Neutrophil (primary cell): ENCODE results near the gene NPC1L1.
"Not testable (repeated sequence)": the region's sequence is repeated elsewhere in the genome, so short reads cannot be mapped to it uniquely, and the experiment has no call there.

Source experiments
- H3K27ac ChIP-seq: fragments of 200-600 bp; sonication (generic); 2 replicates; pipeline ENCODE4 v1.5.1; 2016; ENCODE audit warnings: mild to moderate bottlenecking, moderate library complexity
- H3K27me3 ChIP-seq: fragments of 200-600 bp; sonication (generic); 2 replicates; pipeline ENCODE4 v1.6.0; 2016; ENCODE audit warnings: mild to moderate bottlenecking
- H3K36me3 ChIP-seq: fragments of 200-600 bp; sonication (generic); 2 replicates; pipeline ENCODE4 v1.5.1; 2017
- H3K4me1 ChIP-seq, 2 experiments: fragments of 200-600 bp in 1 of 2; sonication (generic) in 1 of 2; 1 replicate in 1 of 2; 2 replicates in 1 of 2; pipeline versions ENCODE4 v1.5.1 to v1.6.1; 2013 to 2016; ENCODE audit warnings: low read depth in 1 of 2, low read length in 1 of 2, mild to moderate bottlenecking in 1 of 2, moderate library complexity in 1 of 2; ENCODE audit not compliant: control insufficient read depth in 1 of 2, insufficient read depth in 1 of 2
- H3K4me3 ChIP-seq, 2 experiments: fragments of 200-600 bp in 1 of 2; sonication (generic) in 1 of 2; 1 replicate in 1 of 2; 2 replicates in 1 of 2; pipeline ENCODE4 v1.5.1; 2013 to 2016; ENCODE audit warnings: low read depth in 1 of 2, low read length in 1 of 2, mild to moderate bottlenecking in 1 of 2, moderate library complexity in 1 of 2
- H3K9me3 ChIP-seq: fragments of 200-600 bp; sonication (generic); 2 replicates; pipeline ENCODE4 v1.5.1; 2016
- TF ChIP-seq, protein P1 (sequence below): fragments of 200-600 bp; sonication (generic); IDR thresholded peaks from 2 replicates; pipeline ENCODE4 v1.5.1; 2016; ENCODE audit warnings: antibody characterized with exemption

Gene NPC1L1

DNA sequence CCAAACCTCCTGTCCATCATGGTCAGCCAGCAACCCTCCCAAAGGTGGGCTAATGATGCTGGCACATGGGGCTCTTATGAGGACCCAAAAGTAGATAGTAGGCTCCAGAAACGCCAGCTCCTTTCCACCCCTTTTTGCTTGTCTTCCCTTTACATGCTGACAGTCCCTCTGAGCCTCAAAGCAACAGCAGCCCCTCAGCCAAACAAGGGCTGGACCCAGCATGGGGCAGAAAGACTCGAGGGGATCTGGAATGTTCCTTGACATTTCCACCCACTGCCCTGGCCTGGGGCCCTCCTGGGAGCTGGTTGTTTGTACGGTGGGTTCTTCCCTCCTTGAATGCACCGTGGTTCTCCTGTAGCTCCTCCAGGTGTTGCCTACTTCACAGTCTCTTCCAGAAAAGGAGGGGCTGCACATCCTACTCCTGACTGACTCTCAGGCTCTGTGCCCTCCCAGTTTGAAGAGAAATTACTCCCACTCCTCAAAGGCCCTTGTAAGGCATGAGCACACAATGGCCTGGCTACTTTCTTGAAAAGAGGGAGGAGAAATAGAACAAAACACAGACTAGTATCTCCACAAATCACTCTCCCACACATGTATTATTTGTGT is 29.2 kb downstream of the NPC1L1 start:
- no peaks in the 10 kb centered on the region for H3K27me3 ChIP-seq
- H3K4me3 ChIP-seq: no peak overlapping the region
- TF ChIP-seq, protein P1, sequence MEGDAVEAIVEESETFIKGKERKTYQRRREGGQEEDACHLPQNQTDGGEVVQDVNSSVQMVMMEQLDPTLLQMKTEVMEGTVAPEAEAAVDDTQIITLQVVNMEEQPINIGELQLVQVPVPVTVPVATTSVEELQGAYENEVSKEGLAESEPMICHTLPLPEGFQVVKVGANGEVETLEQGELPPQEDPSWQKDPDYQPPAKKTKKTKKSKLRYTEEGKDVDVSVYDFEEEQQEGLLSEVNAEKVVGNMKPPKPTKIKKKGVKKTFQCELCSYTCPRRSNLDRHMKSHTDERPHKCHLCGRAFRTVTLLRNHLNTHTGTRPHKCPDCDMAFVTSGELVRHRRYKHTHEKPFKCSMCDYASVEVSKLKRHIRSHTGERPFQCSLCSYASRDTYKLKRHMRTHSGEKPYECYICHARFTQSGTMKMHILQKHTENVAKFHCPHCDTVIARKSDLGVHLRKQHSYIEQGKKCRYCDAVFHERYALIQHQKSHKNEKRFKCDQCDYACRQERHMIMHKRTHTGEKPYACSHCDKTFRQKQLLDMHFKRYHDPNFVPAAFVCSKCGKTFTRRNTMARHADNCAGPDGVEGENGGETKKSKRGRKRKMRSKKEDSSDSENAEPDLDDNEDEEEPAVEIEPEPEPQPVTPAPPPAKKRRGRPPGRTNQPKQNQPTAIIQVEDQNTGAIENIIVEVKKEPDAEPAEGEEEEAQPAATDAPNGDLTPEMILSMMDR: no peak
- H3K9me3 ChIP-seq: no peaks in the 10 kb centered on the region
- no peaks in the 10 kb centered on the region for H3K4me1 ChIP-seq
- no peaks in the 10 kb centered on the region for H3K36me3 ChIP-seq
- H3K27ac ChIP-seq: no peak overlapping the region

DNA sequence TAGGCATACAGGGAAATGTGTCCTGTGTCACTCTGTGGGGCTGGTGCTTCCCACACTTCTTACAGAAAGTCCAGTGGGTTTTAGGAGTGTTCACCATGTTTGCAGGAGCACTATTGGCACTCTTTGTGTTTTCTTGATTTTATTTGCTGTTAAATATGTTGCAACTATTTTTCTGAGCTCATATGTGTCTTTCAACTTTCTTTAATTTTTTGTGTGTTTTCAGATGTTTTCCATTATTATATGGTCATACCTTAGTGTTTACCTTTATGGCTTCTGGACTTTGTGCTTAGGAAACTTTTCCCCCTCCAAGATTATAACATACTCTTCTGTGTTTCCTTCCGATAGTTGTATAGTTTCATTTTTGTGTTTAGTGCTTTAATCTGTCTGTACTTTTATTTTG is 29.9 kb downstream of the NPC1L1 start:
- Histone ChIP-seq H3K27me3 (no peaks in the 10 kb centered on the region), H3K4me1 (no peaks in the 10 kb centered on the region), H3K9me3 (no peaks in the 10 kb centered on the region), H3K27ac (no peak overlapping the region), H3K36me3 (no peaks in the 10 kb centered on the region), H3K4me3 (no peak overlapping the region)
- TF ChIP-seq, protein P1: no peak

DNA sequence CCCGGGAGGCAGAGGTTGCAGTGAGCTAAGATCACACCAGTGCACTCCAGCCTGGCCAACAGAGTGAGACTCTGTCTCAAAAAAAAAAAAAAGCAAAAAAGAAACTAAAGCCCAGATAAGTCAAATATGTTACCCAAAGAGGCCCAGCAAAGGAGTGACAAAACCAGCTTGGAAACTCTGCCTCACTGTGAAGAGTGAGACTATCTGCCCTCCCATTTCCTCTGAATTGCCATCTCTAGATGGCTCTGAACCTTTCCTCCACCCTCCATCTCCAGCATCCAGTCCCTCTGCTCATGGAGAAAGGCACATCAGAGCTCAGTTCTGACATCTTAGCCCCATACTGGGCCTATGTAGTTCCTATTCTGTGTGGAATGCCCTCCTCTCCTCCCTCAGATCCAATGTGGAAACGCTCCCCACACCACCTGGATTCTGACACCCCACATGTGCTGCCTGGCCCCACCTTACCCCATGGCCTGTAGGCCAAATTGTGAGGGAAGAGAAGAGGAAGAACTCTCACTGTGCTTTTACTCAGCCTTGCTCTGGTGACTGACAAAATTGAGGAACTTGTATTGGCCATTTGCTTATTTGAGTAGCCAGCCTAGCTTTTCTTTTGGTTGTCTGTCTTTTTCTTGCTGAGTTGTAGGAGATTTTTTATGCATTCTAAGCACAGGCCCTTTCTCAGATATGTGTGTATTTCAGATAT is 32.7 kb downstream of the NPC1L1 start:
- Histone ChIP-seq H3K4me1 (no peaks in the 10 kb centered on the region), H3K36me3 (no peaks in the 10 kb centered on the region), H3K27me3 (no peaks in the 10 kb centered on the region), H3K9me3 (no peaks in the 10 kb centered on the region), H3K27ac (no peak overlapping the region), H3K4me3 (no peak overlapping the region)
- TF ChIP-seq, protein P1: no peak

DNA sequence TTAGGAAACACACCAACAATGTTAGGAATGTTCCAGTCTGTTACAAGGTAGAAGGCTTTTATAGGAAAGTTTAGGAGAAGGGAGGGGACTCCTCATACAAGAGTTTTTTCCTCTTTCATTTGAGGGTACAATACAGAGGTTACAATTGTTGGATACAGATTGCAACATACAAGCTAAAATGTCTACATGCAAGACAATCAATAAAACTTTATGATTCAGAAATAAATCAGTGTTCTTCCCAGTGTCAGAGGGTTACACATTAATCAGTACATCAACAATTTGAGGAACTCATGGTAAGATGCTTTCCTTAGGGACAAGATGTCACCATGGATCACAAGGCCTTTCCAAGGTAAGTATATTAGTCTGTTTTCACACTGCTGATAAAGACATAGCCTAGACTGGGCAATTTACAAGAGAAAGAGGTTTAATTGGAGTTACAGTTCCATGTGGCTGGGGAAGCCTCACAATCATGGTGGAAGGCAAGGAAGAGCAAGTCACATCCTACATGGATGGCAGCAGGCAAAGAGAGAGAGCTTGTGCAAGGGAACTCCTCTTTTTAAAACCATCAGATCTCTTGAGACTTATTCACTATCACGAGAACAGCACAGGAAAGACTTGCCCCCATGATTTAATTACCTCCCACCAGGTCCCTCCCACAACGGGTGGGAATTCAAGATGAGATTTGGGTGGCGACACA is 34.4 kb downstream of the NPC1L1 start:
- H3K4me3 ChIP-seq, H3K36me3 ChIP-seq, H3K9me3 ChIP-seq, H3K27ac ChIP-seq, H3K4me1 ChIP-seq, H3K27me3 ChIP-seq: not testable (repeated sequence)

DNA sequence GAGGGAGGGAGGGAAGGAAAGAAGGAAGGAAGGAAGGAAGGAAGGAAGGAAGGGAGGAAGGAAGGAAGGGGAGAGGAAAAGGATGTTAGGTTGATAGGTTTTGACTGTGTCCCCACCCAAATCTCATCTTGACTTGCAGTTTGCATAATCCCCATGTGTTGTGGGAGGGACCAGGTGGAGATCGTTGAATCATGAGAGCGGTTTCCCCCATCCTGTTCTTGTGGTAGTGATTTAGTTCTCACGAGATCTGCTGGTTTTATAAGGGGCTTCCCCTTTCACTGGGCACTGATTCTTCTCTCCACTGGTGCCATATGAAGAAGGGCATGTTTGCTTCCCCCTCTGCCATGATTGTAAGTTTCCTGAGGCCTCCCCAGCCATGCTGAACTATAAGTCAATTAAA is 35.5 kb downstream of the NPC1L1 start:
- H3K9me3 ChIP-seq: no peaks in the 10 kb centered on the region
- no peak overlapping the region for H3K4me3 ChIP-seq
- H3K27ac ChIP-seq: no peak overlapping the region
- H3K36me3 ChIP-seq: no peaks in the 10 kb centered on the region
- peaks cover 15% of the 10 kb centered on the region for H3K27me3 ChIP-seq
- TF ChIP-seq, protein P1: no peak
- H3K4me1 ChIP-seq: no peaks in the 10 kb centered on the region
